ENCODE measurements around the gene DUSP28.

The DUSP28 gene

GRCh38 chr2:240553956-240554480 lies 6.1 kb upstream of the DUSP28 start:
- TF ChIP-seq EZH2 (IDR thresholded peaks at IDR 0.05; ENCODE audit: borderline replicate concordance, low read length) (no peak), CTCF (IDR thresholded peaks at IDR 0.05; ENCODE audit: low read length) (no peak)
- Histone ChIP-seq H2AFZ (ENCODE audit: low read length) (no peak overlapping the region), H3F3A (ENCODE audit: insufficient read depth, low read length) (no peaks in the 10 kb centered on the region; the same call in 1 of the 2 replicates), H3K79me2 (ENCODE audit: insufficient read depth, low read length) (no peaks in the 10 kb centered on the region), H4K20me1 (ENCODE audit: insufficient read depth, low read length) (no peaks in the 10 kb centered on the region), H3K27me3 (ENCODE audit: insufficient read depth, low read length) (no peaks in the 10 kb centered on the region), H3K4me1 (ENCODE audit: insufficient read depth, low read length, severe bottlenecking) (peaks cover 19% of the 10 kb centered on the region), H3K9me2 (ENCODE audit: low read depth, low read length) (no peaks in the 10 kb centered on the region), H3K4me2 (ENCODE audit: low read length) (no peak overlapping the region), H3K36me3 (ENCODE audit: insufficient read depth, low read length) (peaks cover 41% of the 10 kb centered on the region), H3K9ac (ENCODE audit: low read length) (no peak overlapping the region), H3K4me3 (ENCODE audit: low read depth, low read length, poor library complexity, severe bottlenecking) (no peak overlapping the region), H3K27ac (ENCODE audit: low read depth, low read length, poor library complexity, severe bottlenecking) (no peak overlapping the region), H3K9me3 (ENCODE audit: low read length) (peaks cover 8% of the 10 kb centered on the region; the same call in 1 of the 2 replicates)

- Histone ChIP-seq H3K27ac (ENCODE audit: low read depth, low read length, poor library complexity, severe bottlenecking) (no peak overlapping the region), H2AFZ (ENCODE audit: low read length) (no peak overlapping the region), H3K9me2 (ENCODE audit: low read depth, low read length) (no peaks in the 10 kb centered on the region), H3K9ac (ENCODE audit: low read length) (no peak overlapping the region), H3K27me3 (ENCODE audit: insufficient read depth, low read length) (no peaks in the 10 kb centered on the region), H3K36me3 (ENCODE audit: insufficient read depth, low read length) (peaks cover 41% of the 10 kb centered on the region), H4K20me1 (ENCODE audit: insufficient read depth, low read length) (no peaks in the 10 kb centered on the region), H3K4me1 (ENCODE audit: insufficient read depth, low read length, severe bottlenecking) (peaks cover 28% of the 10 kb centered on the region), H3F3A (ENCODE audit: insufficient read depth, low read length) (no peaks in the 10 kb centered on the region; the same call in 1 of the 2 replicates), H3K9me3 (ENCODE audit: low read length) (peaks cover 8% of the 10 kb centered on the region; the same call in 1 of the 2 replicates), H3K4me3 (ENCODE audit: low read depth, low read length, poor library complexity, severe bottlenecking) (no peak overlapping the region), H3K4me2 (ENCODE audit: low read length) (no peak overlapping the region), H3K79me2 (ENCODE audit: insufficient read depth, low read length) (peaks cover 5% of the 10 kb centered on the region; the same call in 1 of the 2 replicates)
- no peak for TF ChIP-seq CTCF (IDR thresholded peaks at IDR 0.05; ENCODE audit: low read length)
- TF ChIP-seq EZH2 (IDR thresholded peaks at IDR 0.05; ENCODE audit: borderline replicate concordance, low read length) = no peak
Measured at GRCh38 chr2:240554767-240555493, 5.2 kb upstream of the DUSP28 start.

GRCh38 chr2:240555541-240556250 lies 4.5 kb upstream of the DUSP28 start:
- Histone ChIP-seq H3K4me2 (ENCODE audit: low read length) (no peak overlapping the region), H3K9me3 (ENCODE audit: low read length) (peaks cover 6% of the 10 kb centered on the region; the same call in 1 of the 2 replicates), H3F3A (ENCODE audit: insufficient read depth, low read length) (no peaks in the 10 kb centered on the region; the same call in 1 of the 2 replicates), H3K9ac (ENCODE audit: low read length) (no peak overlapping the region), H3K27ac (ENCODE audit: low read depth, low read length, poor library complexity, severe bottlenecking) (no peak overlapping the region), H3K4me1 (ENCODE audit: insufficient read depth, low read length, severe bottlenecking) (peaks cover 30% of the 10 kb centered on the region), H3K27me3 (ENCODE audit: insufficient read depth, low read length) (no peaks in the 10 kb centered on the region), H3K9me2 (ENCODE audit: low read depth, low read length) (no peaks in the 10 kb centered on the region), H2AFZ (ENCODE audit: low read length) (no peak overlapping the region), H3K36me3 (ENCODE audit: insufficient read depth, low read length) (peaks cover 38% of the 10 kb centered on the region), H3K79me2 (ENCODE audit: insufficient read depth, low read length) (peaks cover 5% of the 10 kb centered on the region; the same call in 1 of the 2 replicates), H4K20me1 (ENCODE audit: insufficient read depth, low read length) (no peaks in the 10 kb centered on the region), H3K4me3 (ENCODE audit: low read depth, low read length, poor library complexity, severe bottlenecking) (no peak overlapping the region)
- no peak for TF ChIP-seq EZH2 (IDR thresholded peaks at IDR 0.05; ENCODE audit: borderline replicate concordance, low read length)

Measured in OCI-LY1 (cell line).